ENCODE measurements around the gene HTR3D.
"Not testable (repeated sequence)": the region's sequence is repeated elsewhere in the genome, so short reads cannot be mapped to it uniquely, and the experiment has no call there.

Gene HTR3D

GRCh38 chr3:184068344-184068743 is 36.8 kb downstream of the HTR3D start:
- DNase-seq (ENCODE audit: low spot score), result no peak

DNA sequence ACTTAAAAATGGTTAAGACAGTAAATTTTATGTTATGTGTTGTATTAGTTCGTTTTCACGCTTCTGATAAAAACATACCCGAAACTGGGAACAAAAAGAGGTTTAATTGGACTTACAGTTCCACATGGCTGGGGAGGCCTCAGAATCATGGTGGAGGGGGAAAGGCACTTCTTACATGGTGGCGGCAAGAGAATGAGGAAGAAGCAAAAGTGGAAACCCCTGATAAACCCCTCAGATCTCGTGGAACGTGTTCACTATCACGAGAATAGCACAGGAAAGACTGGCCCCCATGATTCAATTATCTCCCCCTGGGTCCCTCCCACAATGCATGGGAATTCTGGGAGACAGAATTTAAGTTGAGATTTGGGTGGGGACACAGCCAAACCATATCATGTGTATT is 39.6 kb downstream of the HTR3D start:
- DNase-seq (ENCODE audit: low spot score), result not testable (repeated sequence)

DNA sequence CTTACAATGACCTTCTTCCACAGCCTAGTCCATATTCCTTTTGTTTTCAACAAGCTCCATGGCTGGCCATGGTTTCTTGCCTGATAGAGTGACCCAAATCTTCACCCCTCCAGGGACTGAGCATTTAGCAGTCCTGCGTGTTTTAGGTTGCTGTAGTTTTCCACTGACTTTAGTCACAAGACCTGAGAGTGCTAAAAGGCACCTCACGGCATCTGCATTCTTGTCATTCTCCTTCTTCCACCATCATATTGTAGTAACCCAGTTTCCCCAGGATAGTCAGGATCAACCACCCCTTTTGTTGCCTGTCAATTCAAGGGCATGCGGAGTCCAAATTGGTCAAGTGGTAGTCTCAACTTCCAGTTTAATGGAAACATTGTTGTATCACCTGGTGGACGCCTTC is 42.1 kb downstream of the HTR3D start:
- DNase-seq (ENCODE audit: low spot score), result no peak

DNA sequence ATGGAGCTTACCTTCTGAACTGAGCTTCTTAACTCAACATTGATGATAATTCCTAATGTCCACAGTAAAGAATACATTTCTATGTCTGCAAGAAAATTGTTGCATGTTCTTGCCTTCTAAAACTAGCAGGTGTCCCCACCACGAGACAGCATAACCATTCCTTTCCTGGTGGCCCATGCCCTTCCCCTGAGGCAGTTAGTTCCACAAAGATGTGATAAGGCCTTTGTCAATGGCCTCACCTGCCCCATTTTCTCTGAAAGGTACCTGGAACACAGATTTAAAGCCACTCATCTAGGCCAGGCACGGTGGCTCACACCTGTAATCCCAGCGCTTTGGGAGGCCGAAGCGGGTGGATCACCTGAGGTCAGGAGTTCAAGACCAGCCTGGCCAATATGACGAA is 44.4 kb downstream of the HTR3D start:
- no peak for DNase-seq (ENCODE audit: low spot score)

DNA sequence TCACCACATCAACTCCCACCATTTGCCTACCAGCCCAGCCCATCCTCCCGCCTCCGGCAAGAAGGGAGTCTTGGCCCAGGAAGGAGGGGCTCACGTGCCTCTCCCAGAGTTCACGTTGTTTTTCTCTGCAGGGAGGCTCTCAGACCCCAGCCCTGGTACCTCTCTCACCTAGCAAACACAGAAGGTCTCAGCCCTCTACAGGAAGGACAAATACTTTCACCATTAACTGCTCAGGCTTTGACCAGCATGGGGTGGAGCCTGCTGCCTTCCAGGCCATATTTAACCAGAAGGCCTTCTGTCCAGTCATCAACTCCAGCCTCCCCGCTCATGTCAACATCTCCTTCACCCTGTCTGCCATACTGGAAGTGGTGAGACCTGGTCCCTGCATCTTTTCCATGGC is 46.3 kb downstream of the HTR3D start:
- no peak for DNase-seq (ENCODE audit: low spot score)

DNA sequence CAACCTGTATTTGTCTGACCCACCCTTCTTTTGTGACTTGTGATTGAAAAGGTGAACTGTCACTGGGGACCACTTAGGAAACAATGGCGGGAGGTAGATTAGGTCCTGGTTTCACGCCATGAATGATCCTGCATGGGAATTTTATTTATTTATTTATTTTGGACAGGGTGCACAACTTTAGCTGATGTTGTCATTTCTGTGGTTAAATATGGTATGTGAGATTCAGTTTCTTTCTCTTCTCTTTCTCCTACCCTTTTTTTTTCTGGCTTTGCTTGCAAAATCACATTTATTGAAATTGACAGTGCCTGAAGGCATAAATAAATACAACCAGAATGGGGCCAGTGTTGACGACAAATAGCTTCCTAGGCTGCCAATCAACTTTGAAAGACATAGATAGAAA is 47.3 kb downstream of the HTR3D start:
- no peak for DNase-seq (ENCODE audit: low spot score)

DNA sequence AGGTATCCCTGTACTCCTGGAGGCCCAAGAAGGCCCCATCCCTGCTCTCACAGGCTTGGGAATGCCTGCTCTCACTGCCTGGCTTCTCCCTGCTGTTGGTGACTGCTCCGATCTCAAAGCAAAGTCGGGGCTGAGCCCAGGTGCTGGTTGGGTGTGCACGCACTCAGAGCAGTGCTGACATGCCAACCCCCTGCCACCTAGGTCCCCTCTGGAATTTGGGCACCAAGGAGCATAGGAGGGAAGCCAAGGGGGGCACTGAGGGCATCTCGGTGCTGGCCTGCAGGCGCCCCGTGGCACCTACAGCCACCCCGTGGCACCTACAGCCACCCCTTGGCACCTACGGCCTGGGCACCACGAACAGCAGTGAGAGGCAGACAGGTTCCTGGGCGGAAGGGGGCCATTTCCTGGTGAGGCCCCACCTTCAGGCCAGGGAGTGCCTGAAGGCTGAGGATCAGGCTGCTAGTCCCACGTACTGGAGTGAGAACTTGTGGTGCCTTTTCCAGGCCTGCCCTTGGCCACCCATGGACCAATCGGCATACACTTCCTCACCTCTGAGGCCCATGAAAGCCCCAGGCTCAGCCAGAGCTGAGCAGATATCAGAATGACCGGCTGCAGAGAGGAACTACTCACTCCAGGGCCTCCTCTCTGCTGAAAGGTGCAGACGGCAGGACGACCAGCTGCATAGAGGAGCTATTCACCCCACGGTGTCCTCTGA is 49.7 kb downstream of the HTR3D start:
- no peak for DNase-seq (ENCODE audit: low spot score)

DNA sequence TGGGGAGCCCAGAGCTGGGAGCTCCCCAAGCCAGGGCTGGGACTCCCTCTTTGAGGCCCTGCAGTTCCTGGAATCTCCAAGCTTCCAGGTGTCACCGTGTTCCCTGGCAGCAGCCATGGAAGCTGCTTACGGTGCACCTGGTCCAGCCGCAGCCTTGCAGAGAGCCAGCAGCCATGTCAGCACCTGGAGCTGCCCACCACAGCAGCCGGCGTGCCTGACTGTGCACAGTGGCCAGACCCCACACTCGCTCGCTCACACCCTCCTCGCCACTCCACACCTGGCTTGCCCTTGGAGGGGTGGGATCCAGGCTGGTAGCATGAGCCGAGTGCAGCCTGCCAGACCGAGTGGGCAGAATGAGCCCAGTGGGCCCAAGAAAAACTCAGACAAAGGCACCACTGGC is 50.5 kb downstream of the HTR3D start:
- DNase-seq (ENCODE audit: low spot score), result no peak

- DNase-seq (ENCODE audit: low spot score), result no peak
These were observed 50.9 kb downstream of the HTR3D start for GRCh38 chr3:184082465-184082864.

- DNase-seq (ENCODE audit: low spot score), result no peak
These were observed 53.9 kb downstream of the HTR3D start for GRCh38 chr3:184085389-184085852.

Data from cerebellar cortex (tissue), 1 donor.